ENCODE results near the gene P2RX3.
"Not testable (repeated sequence)": the region's sequence is repeated elsewhere in the genome, so short reads cannot be mapped to it uniquely, and the experiment has no call there.

P2RX3 gene

DNA sequence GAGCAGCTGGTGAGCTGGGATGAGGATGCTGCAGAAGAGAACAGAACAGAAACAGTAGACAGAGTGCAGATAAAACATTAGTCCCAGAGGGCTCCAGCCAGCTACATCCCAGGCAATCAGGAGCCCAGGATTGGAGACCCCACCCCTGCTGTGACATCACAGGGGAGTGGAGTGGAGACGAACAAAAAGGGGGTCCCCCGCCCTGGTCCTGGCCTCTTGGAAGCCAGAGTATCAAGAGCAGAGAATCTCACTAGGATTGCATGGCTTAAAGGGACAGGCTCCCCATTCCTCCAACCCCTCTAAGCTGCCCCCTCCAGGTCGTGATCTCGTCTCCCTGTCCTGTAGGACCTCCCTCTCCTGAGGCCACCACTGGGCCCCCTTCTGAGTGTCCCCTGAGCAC is at the start of gene P2RX3:
Gene P2RX3, plus strand, starts transcription at position 211 of the 400 bp plus-strand sequence. CDS start 199 bp downstream, outside the sequence.
- no peak for DNase-seq

DNA sequence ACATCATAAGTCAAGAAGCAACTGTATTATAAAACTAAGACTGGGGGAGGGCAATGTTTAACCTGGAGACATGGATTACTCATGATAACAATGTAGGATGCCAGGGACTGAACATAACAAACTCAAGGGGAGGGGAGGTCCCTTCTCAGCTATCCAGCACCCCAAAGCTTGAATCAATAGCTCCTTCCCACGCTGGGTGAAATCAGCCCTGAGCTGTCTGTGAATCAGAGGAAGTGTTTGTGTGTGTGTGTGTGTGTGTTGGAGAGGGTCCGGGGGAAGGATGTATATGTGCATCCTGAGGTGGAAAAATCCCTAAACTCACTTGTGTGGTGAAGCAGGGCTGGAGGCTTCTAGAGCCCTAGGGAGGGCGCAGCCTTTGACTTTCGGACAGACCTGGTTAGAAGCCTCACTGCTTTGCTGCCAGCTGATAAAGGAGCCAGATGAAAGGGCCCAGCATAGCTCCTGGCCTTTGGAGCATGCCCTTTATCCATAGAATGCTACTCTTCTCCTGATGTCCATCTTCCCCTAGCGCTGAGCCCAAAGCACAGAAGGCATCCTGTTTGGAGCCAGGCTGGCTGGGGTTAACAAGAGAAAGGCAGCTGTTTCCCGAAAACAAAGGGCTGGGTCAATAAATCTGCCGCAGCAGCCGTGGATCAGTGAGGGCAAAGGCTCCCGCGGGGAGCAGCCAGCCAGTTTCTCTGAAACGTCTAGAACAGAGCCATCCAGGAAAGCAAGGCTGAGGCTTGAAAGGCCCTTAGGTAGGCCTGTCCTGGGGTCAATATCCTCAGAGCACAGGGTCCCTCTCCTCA is 49.2 kb upstream of the P2RX3 start:
- DNase-seq = no peak

DNA sequence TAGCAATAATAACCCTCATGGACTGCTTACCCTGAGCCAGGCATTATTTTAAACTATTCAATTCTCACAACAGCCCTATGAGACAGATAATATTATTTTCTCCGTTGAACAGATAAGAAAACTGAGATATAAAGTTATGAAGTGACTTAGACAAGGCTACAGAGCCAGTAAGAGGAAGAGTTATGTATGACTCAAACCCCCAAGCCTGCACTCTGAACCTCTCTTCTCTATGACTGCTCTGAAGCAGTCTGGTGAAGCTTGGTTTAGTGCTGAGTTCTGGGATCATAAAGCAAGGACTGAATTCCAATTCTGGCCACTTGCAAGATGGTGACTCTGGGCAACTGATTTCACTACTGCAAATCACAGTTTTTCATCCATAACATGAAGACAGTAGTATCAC is 47.9 kb upstream of the P2RX3 start:
- DNase-seq = no peak

DNA sequence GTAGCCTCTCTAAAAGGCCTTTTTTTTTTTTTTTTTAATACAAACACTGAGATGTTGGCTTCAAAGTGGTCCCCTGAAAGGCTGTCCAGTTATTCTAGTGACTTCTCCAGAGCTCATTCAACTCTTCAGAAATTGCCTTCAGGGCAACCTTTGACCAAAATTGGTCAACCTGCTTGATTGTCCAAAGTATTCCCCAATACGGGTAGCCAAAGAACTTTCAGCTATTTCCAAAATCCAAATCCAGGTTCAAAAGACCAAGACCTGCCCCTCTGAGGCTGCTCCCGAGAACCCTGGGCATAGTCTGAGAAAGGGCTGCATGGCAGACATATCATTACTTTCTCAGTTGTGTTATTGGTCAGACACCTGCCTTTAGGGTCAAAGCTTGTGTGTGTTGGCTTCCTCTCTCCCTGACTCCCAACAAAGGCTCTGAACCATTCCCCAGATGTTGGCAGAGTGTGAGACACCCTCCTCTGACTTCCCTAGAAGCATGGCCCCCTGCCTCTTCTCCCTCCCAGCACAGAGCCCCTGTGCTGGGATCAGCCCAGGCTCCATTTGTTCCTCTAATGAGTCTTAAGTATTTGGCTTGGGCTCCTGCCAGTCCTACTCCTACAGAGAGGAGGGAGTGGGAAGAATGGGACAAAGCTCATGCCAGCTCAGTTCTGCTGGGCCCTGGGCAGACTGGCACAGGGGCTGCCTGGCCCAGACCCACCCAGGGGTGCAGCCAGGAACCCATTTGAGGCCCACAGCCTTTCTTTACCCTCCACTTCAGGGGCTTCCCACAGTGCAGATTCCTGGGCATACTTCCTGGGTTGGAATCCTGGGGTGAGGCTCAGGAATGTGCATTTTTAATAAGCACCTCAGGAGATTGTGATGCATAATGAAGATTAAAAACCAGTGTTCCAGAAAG is 43.7 kb upstream of the P2RX3 start:
- DNase-seq = no peak

- DNase-seq = not testable (repeated sequence)
These were observed 41.9 kb upstream of the P2RX3 start for GRCh38 chr11:57296205-57296604.

DNA sequence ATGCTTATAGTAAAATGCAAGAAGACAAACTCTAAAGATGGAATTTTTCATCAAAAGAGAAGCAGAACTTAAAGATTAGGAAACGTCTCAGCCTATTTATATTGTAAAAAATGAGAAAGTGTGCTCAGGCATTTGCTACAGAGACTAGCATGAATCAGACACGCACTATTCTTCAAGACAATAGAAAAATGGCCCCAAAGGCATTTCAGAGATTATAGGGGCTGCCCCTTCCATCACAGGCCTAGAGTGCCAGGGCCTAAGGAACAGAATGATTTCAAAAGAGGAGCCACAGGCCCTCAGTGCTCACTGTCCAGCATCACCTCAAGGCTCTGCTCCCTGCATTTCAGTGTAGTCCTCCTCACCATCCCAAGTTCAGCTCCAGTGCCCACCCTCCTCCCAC is 40.9 kb upstream of the P2RX3 start:
- DNase-seq = no peak

GRCh38 chr11:57299150-57299737 is 38.9 kb upstream of the P2RX3 start:
- DNase-seq = no peak

DNA sequence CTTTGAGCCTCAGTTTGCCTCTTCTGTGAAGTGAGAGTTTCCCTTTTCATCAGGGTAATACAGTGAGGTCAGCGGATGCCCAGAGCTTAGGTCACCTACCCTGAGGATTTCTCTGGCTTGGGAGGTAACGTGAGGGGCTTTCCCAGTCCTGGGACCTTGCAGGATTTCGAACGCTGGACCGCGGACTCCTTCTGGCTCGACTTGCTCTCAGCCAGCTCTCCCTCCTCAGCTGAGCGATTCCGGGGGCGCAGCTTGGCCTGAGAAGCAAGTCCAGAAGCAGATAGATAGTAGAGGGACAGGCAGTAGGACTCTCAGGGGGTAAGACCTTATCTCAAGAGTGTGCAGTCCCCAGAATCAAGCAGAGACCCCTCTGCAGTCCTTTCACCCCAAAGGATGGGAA is 37.4 kb upstream of the P2RX3 start:
- peak; percentile 7 for DNase-seq

GRCh38 chr11:57301711-57302423 is 36.3 kb upstream of the P2RX3 start:
- peak; percentile 25 for DNase-seq

GRCh38 chr11:57302489-57302888 is 35.7 kb upstream of the P2RX3 start:
- peak; percentile 15 for DNase-seq

DNA sequence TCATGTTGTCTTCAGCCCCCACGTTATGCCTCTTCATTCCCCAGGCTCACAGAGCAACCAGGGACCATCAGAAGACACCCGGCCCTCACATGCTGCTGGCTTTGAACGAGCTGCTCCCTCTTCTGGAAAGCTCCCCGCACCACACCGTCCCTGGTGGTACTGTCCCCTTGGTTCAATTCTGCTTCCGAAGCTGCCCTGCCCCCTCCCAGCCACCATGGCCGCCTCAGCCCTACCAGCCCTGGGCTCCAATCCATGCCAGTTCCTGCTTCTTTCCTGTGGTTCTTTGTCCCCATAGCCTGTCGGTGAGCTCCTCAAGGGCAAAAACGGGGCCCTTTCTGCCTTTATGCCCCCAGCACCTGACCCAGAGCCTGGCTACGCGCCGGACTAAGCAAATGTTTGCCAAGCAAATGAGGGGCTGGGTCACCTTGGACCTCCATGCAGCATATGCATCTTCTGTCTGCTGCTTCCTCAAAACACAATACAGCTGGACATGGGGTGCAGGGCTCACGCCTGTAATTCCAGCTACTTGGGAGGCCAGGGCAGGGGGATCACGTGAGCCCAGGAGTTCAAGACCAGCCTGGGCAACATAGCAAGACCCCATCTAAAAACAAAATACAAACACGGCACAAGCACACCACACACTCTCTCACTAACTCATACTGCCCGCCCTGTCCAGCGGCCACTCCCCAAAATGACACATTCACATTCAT is 34.7 kb upstream of the P2RX3 start:
- peak; percentile 26 for DNase-seq

DNA sequence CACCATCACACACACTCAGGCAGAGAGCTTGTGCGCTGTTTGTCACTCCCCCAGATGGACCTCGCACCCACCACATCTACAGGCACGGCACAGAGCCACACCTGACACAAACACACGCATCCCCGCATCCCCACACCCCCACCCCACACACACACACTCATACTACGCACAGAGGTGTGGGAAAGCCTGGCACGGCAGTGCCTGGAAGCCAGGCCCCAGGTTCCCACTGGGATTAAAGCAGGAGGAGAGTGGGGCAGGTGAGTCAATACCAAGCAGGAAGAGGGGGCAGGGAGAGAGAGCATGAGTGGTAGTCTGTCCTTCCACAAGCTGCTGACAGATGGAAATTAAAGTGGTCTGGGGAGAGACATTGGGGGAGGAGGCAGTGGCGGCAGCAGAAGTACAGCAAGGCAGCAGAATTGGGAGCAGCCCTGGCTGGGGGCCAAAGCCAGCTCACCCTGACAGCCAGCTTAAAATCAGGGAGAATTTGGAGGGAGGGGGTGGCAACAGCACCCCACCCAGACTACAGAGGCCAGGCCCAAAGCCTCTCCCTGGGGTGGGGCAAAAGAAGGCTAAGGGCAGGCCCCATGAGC is 34.1 kb upstream of the P2RX3 start:
- peak; percentile 50 for DNase-seq

- DNase-seq = no peak
These were observed 32.6 kb upstream of the P2RX3 start for GRCh38 chr11:57305523-57305922.

DNA sequence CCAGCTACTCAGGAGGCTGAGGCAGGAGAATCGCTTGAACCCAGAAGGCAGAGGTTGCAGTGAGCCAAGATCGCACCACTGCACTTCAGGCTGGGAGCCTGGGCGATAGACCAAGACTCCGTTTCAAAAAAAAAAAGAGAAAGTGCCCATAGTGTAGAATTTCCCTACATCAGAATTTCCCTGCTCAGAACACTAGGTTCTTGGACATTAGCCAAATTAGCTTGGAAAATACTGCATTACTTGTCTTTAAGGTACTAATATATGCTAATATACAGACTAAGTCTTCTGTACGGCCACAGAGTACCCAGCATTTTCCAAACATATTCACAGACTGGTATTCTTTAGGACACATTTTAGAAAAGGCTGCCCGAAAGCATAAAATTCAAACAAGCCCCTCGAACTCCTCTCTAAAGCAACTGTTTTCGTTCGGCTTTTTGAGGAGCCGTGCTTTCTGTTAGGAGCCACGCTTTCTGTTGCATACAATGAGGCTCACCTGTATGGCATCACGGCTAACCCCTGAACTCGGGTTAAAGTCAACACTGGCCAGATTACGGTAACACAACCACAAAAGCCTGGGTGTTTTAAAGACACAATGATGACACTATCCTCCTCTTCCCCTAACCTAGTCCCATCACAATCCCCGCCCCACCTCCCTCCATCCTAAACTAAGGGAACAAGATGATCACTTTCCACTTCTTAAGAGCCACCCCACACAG is 31.8 kb upstream of the P2RX3 start:
- no peak for DNase-seq

GRCh38 chr11:57306940-57307565 is 31.1 kb upstream of the P2RX3 start:
- DNase-seq = no peak

DNA sequence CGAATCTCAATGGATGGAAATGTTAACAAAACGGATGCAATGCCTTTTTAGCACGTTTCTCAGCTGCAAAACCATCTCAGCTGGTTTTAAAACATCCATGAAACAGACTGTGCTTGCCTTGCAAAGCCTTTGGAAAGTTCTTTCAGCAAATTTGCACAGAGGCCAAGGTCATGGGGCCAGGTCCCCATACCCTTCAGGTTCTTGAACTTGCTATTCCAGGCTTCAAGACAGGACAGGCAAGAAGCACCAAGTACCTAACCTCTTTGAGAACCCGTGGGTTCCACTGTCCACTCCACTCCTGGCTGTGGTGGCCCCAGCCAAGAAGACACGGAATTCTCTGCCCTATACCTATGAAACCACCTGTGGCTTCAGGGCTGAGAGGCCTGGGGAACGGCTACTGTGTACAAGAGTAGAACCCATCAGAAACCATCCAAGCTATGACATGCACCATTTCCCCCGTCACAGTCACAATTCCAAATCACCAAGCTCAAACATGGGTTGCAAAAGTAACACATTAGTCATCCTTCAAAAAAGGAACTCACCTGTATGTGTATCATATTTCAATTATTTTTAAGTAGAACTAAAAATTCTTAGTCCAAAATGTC is 30.4 kb upstream of the P2RX3 start:
- no peak for DNase-seq

GRCh38 chr11:57308426-57309060 is 29.6 kb upstream of the P2RX3 start:
- DNase-seq = no peak

DNA sequence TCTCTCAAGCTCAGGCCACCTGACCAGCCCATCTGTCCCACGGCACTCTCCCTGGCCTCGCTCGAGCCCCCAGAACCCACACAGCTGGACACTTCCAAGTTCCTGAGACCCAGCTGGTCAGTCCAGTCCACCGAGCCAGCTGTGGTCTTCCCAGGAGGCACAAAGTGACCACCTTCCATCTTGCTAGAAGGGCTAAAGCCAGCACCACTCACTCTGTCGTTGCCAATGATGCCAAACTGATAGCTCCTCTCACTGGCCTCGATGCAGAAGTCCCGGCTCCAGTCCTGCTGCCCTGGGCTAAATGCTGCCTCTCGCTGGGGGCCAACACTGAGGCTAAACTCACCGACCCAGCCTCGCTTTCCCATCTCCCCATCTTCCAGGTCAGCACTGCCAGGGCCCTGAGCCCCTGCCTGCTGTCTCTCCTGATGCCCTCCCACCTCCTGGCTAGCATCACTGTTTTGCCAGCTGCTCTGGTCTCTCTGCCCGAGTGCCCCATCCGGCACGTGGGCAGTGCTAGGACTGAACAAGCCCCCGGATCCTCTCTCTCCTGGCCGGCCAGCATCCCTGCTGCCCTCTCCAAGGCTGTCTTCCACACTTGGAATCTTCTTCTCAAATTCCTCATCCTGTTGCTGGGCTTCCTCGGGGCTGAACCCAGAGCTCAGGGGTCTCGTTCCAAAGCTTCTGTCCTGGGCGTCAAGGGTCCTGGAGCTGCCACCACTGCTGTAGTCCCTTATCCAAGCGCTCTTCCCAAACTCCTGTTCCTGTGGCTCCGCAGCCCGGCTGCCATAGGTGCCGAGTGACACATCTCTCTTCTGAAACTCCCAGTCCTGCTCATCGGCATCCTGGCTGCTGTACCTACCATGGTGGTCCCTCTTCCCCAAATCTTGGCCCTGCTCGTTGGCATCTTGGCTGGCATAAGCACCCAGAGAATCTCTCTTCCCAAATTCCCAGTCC is 28.8 kb upstream of the P2RX3 start:
- DNase-seq = no peak

Measured in left hindlimb (tissue), 1 donor.